ENCODE measurements around the gene FAM47E. TPM values are rescaled to one million over a fixed set of nuclear protein-coding genes. Genes with fewer than 3 reads are reported as not detected.

The FAM47E gene
- total RNA-seq, 1 donor from 2014 or later, result 0.92 TPM

DNA sequence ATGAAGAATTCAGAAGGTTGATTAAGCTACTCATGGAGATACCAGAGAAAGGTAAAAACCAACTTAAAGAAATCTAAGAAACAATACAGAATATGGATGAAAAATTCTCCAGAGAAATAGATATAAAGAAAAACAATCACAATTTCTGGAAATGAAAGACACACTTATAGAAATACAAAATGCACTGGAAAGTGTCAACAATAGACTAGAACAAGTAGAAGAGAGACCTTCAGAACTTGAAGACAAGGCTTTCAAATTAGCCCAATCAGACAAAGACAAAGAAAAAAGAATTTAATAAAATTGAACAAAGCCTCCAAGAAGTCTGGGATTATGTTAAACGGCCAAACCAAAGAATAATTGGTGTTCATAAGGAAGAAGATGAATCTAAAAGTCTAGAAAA, 64.6 kb downstream of the FAM47E start:
- peaks cover 4% of the 10 kb centered on the region for H3K27me3 Mint-ChIP-seq (ENCODE audit: low read depth)
- H3K9me3 Mint-ChIP-seq (ENCODE audit: low read depth), result peaks cover 46% of the 10 kb centered on the region
- H3K36me3 Mint-ChIP-seq (ENCODE audit: low read depth), result peaks cover 17% of the 10 kb centered on the region
- TF ChIP-seq, protein P1, sequence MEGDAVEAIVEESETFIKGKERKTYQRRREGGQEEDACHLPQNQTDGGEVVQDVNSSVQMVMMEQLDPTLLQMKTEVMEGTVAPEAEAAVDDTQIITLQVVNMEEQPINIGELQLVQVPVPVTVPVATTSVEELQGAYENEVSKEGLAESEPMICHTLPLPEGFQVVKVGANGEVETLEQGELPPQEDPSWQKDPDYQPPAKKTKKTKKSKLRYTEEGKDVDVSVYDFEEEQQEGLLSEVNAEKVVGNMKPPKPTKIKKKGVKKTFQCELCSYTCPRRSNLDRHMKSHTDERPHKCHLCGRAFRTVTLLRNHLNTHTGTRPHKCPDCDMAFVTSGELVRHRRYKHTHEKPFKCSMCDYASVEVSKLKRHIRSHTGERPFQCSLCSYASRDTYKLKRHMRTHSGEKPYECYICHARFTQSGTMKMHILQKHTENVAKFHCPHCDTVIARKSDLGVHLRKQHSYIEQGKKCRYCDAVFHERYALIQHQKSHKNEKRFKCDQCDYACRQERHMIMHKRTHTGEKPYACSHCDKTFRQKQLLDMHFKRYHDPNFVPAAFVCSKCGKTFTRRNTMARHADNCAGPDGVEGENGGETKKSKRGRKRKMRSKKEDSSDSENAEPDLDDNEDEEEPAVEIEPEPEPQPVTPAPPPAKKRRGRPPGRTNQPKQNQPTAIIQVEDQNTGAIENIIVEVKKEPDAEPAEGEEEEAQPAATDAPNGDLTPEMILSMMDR (IDR thresholded peaks at IDR 0.05), result no peak
- no peak overlapping the region for H3K27ac Mint-ChIP-seq (ENCODE audit: unreplicated experiment)
- H3K4me1 Mint-ChIP-seq (ENCODE audit: low read depth), result no peaks in the 10 kb centered on the region
- no peak for DNase-seq (ENCODE audit: low spot score)
- no peak overlapping the region for H3K4me3 Mint-ChIP-seq (ENCODE audit: unreplicated experiment)

DNA sequence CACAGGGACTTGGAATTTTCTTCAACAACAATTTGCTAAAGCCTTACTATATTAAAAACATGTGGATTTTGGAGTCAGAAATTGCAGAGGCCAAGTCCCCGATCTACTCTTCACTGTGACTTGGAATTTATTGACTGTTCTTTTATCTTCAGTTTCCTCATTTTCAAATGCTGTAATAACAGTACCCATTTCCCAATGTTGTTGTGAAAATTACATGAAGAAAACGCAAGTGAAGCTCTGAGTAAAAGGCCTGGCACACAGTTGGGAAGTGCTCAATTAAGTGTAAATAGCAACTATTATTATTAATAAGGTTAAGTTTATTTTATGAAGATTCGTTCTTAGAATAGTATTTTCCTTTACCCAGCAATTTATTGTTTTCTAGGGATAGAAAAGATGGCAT, 70.7 kb downstream of the FAM47E start:
- TF ChIP-seq, protein P1 (IDR thresholded peaks at IDR 0.05), result no peak
- Mint-ChIP-seq H3K4me3 (ENCODE audit: unreplicated experiment) (no peak overlapping the region), H3K27ac (ENCODE audit: unreplicated experiment) (no peak overlapping the region), H3K4me1 (ENCODE audit: low read depth) (no peaks in the 10 kb centered on the region), H3K36me3 (ENCODE audit: low read depth) (peaks cover 13% of the 10 kb centered on the region), H3K27me3 (ENCODE audit: low read depth) (peaks cover 4% of the 10 kb centered on the region), H3K9me3 (ENCODE audit: low read depth) (peaks cover 46% of the 10 kb centered on the region)
- no peak for DNase-seq (ENCODE audit: low spot score)

DNA sequence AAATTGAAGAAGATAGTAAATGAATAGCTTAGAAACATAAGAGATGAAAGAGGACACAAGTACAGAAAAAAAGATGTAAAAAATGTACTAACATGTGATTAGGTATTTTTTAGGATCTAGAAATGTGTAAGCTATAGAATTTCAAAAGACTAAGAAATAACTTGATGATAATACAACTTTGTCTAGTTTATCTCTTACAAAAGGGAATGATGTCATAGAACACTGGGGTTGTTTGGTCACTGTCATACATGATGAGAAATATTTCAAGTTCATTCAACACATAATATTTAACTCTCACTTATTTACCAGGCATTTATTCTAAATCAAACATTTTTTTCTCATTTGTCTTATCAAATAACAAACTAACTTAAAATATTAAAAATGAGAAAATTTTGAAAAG, 73.6 kb downstream of the FAM47E start:
- no peak overlapping the region for H3K4me3 Mint-ChIP-seq (ENCODE audit: unreplicated experiment)

DNA sequence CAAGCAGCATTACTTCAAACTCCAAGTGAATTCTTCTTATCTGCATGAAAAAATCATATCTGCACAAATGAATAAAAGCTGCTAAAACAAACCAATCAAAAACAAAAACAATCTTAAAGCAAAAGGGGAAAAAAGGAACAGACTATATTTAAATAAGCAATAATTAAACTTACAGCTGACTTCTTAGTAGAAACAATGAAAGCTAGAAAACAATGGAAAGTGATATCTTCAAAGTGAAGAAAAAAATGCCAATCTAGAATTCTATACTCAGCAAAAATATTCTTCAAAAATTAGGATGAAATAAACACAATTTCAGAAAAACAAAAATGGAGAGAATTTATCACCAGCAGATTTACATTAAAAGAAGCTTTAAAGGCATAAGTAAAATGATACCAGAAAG, 75.0 kb downstream of the FAM47E start:
- DNase-seq (ENCODE audit: low spot score), result no peak
- Mint-ChIP-seq H3K9me3 (ENCODE audit: low read depth) (peaks cover 33% of the 10 kb centered on the region), H3K4me3 (ENCODE audit: unreplicated experiment) (no peak overlapping the region), H3K4me1 (ENCODE audit: low read depth) (no peaks in the 10 kb centered on the region), H3K27ac (ENCODE audit: unreplicated experiment) (no peak overlapping the region), H3K36me3 (ENCODE audit: low read depth) (peaks cover 12% of the 10 kb centered on the region), H3K27me3 (ENCODE audit: low read depth) (peaks cover 2% of the 10 kb centered on the region)
- TF ChIP-seq, protein P1 (IDR thresholded peaks at IDR 0.05), result no peak

More for the DNA sequence above, 73.6 kb downstream of the FAM47E start:
- DNase-seq (ENCODE audit: low spot score), result no peak
- peaks cover 4% of the 10 kb centered on the region for H3K27me3 Mint-ChIP-seq (ENCODE audit: low read depth)
- H3K27ac Mint-ChIP-seq (ENCODE audit: unreplicated experiment), result no peak overlapping the region
- H3K9me3 Mint-ChIP-seq (ENCODE audit: low read depth), result peaks cover 45% of the 10 kb centered on the region
- peaks cover 17% of the 10 kb centered on the region for H3K36me3 Mint-ChIP-seq (ENCODE audit: low read depth)
- TF ChIP-seq, protein P1 (IDR thresholded peaks at IDR 0.05), result no peak
- no peaks in the 10 kb centered on the region for H3K4me1 Mint-ChIP-seq (ENCODE audit: low read depth)

Other genes with a start within 250 kb of the FAM47E start
- not detected in 3 replicates for gene CXCL9, start 244.2 kb upstream of the FAM47E start, total RNA-seq
- not detected in 3 replicates for gene CXCL10, start 228.2 kb upstream of the FAM47E start, total RNA-seq
- gene CXCL11, start 215.7 kb upstream of the FAM47E start, total RNA-seq, result not detected in 3 replicates
- 0.40 to 0.41 TPM in 2 of 3 replicates, not detected in the other for gene ART3, start 177.0 kb upstream of the FAM47E start, total RNA-seq
- gene NUP54, start 103.3 kb upstream of the FAM47E start, total RNA-seq, result 26.1 to 41.5 TPM (median 27.3 TPM) in 3 replicates
- gene SCARB2, start 37.9 kb upstream of the FAM47E start, total RNA-seq, result 145 to 165 TPM (median 155 TPM) in 3 replicates
- 3.6 to 15.0 TPM (median 12.9 TPM) in 3 replicates for gene STBD1, start 55.0 kb downstream of the FAM47E start, total RNA-seq
- not detected in 3 replicates for gene CCDC158, start 169.4 kb downstream of the FAM47E start, total RNA-seq
- 29.2 to 43.4 TPM (median 42.7 TPM) in 3 replicates for gene SHROOM3, start 183.5 kb downstream of the FAM47E start, total RNA-seq

All from chondrocyte (in vitro differentiated cells).